Common myeloid progenitor, CD34-positive (primary cell): ENCODE data around the gene AGBL4.

Source experiments
- CTCF ChIA-PET: fragments of 350-600 bp; sonication (Branson Sonifier 250); formaldehyde crosslinking; loops from one replicate; lab custom pipeline; 2021; ENCODE audit warnings: antibody characterized with exemption; lab: Charles Lee
- POLR2A ChIA-PET: fragments of 350-600 bp; sonication (Branson Sonifier 250); formaldehyde crosslinking; loops from one replicate; lab custom pipeline; 2021; ENCODE audit warnings: antibody characterized with exemption; lab: Charles Lee
- DNase-seq, 3 donors: peaks; one replicate each; pipeline versions ENCODE4 v3.0.0 to v3.0.0-alpha.2; 2013
- H3K27ac ChIP-seq, 2 experiments: 1 replicate in 1 of 2; 2 replicates in 1 of 2; pipeline ENCODE4 v1.7.0; 2013; ENCODE audit warnings: inconsistent platforms in 2 of 2, low read length in 2 of 2, mild to moderate bottlenecking in 2 of 2, low read depth in 1 of 2, moderate library complexity in 1 of 2; ENCODE audit not compliant: severe bottlenecking in 2 of 2, insufficient read depth in 1 of 2, poor library complexity in 1 of 2
- H3K27me3 ChIP-seq, 5 experiments: replicated peaks in 2 of 5; 1 replicate in 3 of 5; 2 replicates in 2 of 5; pipeline versions ENCODE4 v1.6.1 to v1.7.0; 2013; ENCODE audit warnings: low read length in 4 of 5, mild to moderate bottlenecking in 2 of 5, moderate library complexity in 2 of 5, inconsistent platforms in 1 of 5; ENCODE audit not compliant: insufficient read depth in 5 of 5, control insufficient read depth in 4 of 5
- H3K36me3 ChIP-seq, 4 experiments: 1 replicate in 2 of 4; 2 replicates in 2 of 4; pipeline versions ENCODE4 v1.6.1 to v1.7.0; 2013; ENCODE audit warnings: low read length in 3 of 4, control low read depth in 1 of 4, mild to moderate bottlenecking in 1 of 4; ENCODE audit not compliant: control insufficient read depth in 4 of 4, insufficient read depth in 4 of 4
- H3K4me1 ChIP-seq, 4 experiments: 1 replicate in 3 of 4; 2 replicates in 1 of 4; pipeline versions ENCODE4 v1.6.1 to v1.7.1; 2013; ENCODE audit warnings: low read length in 3 of 4, mild to moderate bottlenecking in 3 of 4, control low read depth in 1 of 4, inconsistent platforms in 1 of 4, moderate library complexity in 1 of 4; ENCODE audit not compliant: control insufficient read depth in 4 of 4, insufficient read depth in 4 of 4; ENCODE audit errors: control extremely low read depth in 1 of 4
- H3K4me3 ChIP-seq, 7 experiments: 1 replicate in 4 of 7; 2 replicates in 3 of 7; pipeline versions ENCODE4 v1.5.1 to v1.7.0; 2013; ENCODE audit warnings: mild to moderate bottlenecking in 7 of 7, low read length in 6 of 7, moderate library complexity in 6 of 7, inconsistent platforms in 2 of 7, low read depth in 2 of 7, control low read depth in 1 of 7; ENCODE audit not compliant: insufficient read depth in 4 of 7, control insufficient read depth in 1 of 7; ENCODE audit errors: extremely low read depth in 1 of 7
- H3K9me3 ChIP-seq, 5 experiments: 1 replicate in 4 of 5; 2 replicates in 1 of 5; pipeline versions ENCODE4 v1.6.1 to v1.7.1; 2013; ENCODE audit warnings: low read length in 4 of 5, mild to moderate bottlenecking in 2 of 5, inconsistent platforms in 1 of 5, low read depth in 1 of 5, moderate library complexity in 1 of 5; ENCODE audit not compliant: control insufficient read depth in 4 of 5, insufficient read depth in 2 of 5; ENCODE audit errors: control extremely low read depth in 1 of 5
- WGBS: methylation state at CpG from one replicate; pipeline ENCODE4 v1.1.5; 2013; ENCODE audit not compliant: insufficient coverage; 5-methylcytosine and 5-hydroxymethylcytosine counted together

Gene AGBL4

DNA sequence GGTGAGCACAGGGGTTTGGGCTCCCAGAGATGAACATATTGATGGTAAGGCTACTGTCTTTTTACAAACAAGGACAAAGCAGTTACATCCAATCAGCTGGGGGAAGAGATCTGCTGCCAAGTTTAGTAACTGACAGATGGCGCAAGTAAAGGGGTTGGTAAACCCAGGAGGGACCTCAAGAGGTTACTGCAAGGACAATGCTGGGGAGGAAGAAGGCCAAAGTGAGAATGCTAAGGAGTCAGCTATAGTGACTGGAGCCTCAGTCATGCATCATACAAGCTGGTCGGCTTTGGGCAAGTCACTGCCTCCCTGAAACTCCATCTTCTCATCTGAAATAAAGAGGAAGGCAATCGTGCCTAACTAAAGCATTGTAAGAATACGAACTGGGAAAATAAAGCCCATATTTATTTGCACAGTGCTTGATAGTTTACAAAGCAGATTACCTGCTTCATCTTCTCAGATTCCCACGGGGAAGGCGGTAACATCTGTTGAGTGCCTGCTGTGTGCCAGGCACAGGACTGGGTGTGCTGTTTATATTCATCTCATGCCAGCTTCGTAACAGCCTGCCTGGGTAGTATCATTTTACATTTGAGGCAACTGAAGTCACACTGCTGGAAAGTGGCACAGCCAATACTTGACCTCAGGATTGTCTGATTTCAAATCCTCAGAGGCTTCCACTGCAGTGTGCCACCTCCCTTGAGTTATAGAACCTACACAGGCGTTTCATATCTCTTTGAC, 1361.9 kb downstream of the AGBL4 start:
- peaks cover 0 to 7% (median 3%) of the 10 kb centered on the region in 4 experiments for H3K4me1 ChIP-seq
- no peaks in the 10 kb centered on the region for H3K27me3 ChIP-seq
- no peak for DNase-seq
- H3K36me3 ChIP-seq, result no peaks in the 10 kb centered on the region
- 92% methylated on average over 5 of the region's 8 CpGs for WGBS
- H3K9me3 ChIP-seq, result no peaks in the 10 kb centered on the region
- ChIA-PET CTCF (no interaction called here), POLR2A (no interaction called here)
- no peak overlapping the region for H3K27ac ChIP-seq
- H3K4me3 ChIP-seq, result no peak overlapping the region

DNA sequence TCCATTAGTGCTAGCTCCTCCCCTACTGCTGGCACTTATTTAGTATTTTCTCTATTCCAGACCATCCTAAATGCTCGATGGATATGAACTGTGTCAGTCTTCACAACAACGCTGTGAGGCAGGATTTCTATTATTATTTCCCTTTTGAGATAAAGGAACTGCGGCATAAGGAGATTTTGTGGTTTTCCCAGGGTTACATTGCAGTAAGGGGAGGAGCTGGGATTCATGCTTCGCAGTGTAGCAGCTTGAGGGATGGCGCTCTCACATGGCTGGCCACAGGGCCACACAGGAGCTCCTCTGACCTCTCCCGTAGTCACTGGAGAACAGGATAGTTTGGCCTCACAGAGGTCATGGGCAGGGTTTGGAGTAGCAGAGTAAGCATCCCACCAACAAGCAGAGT, 1364.0 kb downstream of the AGBL4 start:
- 59% methylated on average over 5 of the region's 6 CpGs for WGBS
- H3K9me3 ChIP-seq, result no peaks in the 10 kb centered on the region
- H3K36me3 ChIP-seq, result no peaks in the 10 kb centered on the region
- H3K27ac ChIP-seq, result no peak overlapping the region
- H3K4me3 ChIP-seq, result no peak overlapping the region
- CTCF ChIA-PET, result no interaction called here
- H3K27me3 ChIP-seq, result no peaks in the 10 kb centered on the region
- POLR2A ChIA-PET, result no interaction called here
- DNase-seq, result no peak
- H3K4me1 ChIP-seq, result peaks cover 0 to 7% (median 3%) of the 10 kb centered on the region in 4 experiments

DNA sequence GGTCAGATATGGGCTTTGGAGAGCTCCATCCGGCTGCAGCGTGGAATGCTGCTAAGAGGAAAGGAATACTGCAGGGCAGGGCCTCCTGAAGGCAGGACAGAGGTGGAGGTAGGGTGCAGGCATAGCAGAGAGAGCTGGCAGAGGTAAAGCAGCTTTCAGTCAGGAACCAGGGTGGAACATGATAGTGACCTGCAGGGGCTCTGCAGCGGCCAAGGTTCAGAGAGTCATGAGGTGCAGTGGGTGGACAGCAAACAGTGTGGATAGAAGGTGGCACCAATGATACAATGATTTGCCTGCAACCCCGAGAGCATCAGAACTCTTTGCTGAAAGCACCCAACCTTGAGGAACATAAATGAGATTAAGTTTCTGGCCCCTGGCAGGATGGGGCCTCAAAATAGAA, 1366.3 kb downstream of the AGBL4 start:
- ChIA-PET POLR2A (no interaction called here), CTCF (no interaction called here)
- H3K4me1 ChIP-seq, result peaks cover 0 to 7% (median 3%) of the 10 kb centered on the region in 4 experiments
- 94% methylated on average over 4 of the region's 4 CpGs for WGBS
- no peak for DNase-seq
- H3K36me3 ChIP-seq, result no peaks in the 10 kb centered on the region
- no peaks in the 10 kb centered on the region for H3K9me3 ChIP-seq
- no peak overlapping the region for H3K4me3 ChIP-seq
- H3K27me3 ChIP-seq, result peaks cover 0 to 5% (median 0%) of the 10 kb centered on the region in 5 experiments
- no peak overlapping the region for H3K27ac ChIP-seq

DNA sequence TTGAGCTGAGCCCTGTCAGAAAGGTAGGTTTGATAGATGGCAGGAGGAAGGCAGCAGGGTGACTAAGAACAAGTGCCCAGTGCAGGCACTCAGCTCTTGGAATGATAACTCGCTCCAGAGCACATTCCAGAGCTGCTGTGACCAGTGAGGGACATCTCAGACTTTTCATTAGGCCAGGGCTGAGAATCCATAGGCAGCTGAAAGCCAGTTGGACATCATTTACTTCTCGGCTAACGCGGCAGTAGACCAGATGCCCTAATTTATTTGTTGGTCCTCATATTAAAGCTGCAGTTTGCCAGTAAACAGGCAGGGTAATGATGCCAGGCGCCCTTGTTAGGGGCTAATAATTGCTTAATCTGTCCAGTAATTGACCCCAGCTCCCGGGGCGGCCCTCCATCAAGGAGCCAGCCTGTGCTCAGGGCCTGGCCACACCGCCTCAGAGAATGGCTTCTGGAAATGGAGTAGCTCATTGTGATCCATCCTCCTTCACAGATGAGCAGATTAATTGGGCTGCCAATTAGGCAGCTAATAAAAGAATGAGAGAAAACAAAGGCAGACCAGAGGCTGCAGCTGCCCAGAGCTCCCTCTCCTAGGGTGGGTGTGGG, 1369.0 kb downstream of the AGBL4 start:
- ChIA-PET POLR2A (no interaction called here), CTCF (interaction anchor here (0.6 to 1.7 kb wide), 2 partner anchors 23 to 954 kb away, joined by 3 to 5 read pairs; no protein-coding TSS in a partner anchor)
- no peak for DNase-seq
- Histone ChIP-seq H3K27me3 (peaks cover 0 to 7% (median 0%) of the 10 kb centered on the region in 5 experiments), H3K36me3 (no peaks in the 10 kb centered on the region), H3K27ac (no peak overlapping the region), H3K4me3 (no peak overlapping the region), H3K9me3 (no peaks in the 10 kb centered on the region), H3K4me1 (peaks cover 0 to 7% (median 3%) of the 10 kb centered on the region in 4 experiments)
- 94% methylated on average over 8 of the region's 8 CpGs for WGBS

DNA sequence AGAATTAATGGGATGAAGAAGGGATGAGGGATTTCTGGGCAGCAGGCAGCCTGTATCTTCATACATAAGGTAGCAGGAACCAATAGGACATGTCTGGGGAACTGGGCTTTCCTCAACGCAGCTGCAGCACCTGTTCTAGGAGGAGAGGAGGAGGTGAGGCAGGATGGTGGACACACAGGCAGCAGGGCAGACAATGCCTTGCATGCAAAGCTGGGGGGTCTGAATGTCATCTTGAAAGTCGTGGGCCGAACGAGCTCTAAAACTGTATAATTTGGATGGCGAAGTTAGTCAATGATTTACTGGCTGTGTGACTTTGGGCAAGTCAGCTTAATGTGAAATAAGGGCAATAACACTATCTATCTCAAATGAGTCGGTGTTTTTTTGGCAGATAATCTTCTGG, 1371.4 kb downstream of the AGBL4 start:
- no peak for DNase-seq
- 94% methylated on average over 2 of the region's 6 CpGs for WGBS
- ChIA-PET CTCF (no interaction called here), POLR2A (no interaction called here)
- no peak overlapping the region for H3K4me3 ChIP-seq
- no peak overlapping the region for H3K27ac ChIP-seq
- no peaks in the 10 kb centered on the region for H3K36me3 ChIP-seq
- H3K27me3 ChIP-seq, result peaks cover 0 to 7% (median 0%) of the 10 kb centered on the region in 5 experiments
- H3K9me3 ChIP-seq, result no peaks in the 10 kb centered on the region
- peaks cover 0 to 2% (median 0%) of the 10 kb centered on the region in 4 experiments for H3K4me1 ChIP-seq

DNA sequence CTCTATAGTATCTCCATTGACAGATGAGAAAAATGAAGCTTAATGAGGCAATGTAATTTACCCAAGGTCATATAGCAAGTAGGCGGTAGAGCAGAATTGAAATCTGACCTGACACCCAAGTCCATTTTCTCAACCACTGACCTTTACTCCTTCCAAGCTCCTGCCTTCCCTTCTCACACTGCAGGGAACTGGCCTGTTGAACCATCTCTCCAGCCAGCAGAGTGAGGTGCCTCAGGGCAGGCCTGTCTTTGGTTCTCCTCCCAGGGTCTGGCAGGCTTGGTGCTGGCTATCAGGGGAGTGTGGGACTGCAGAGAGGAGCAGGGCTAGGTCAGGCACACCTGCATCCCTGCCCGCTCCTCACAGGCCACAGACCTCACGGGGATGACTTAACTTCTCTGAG, 1373.9 kb downstream of the AGBL4 start:
- ChIA-PET CTCF (no interaction called here), POLR2A (no interaction called here)
- H3K27ac ChIP-seq, result no peak overlapping the region
- no peak for DNase-seq
- peaks cover 0 to 7% (median 0%) of the 10 kb centered on the region in 5 experiments for H3K27me3 ChIP-seq
- 94% methylated on average over 3 of the region's 3 CpGs for WGBS
- H3K9me3 ChIP-seq, result no peaks in the 10 kb centered on the region
- no peaks in the 10 kb centered on the region for H3K4me1 ChIP-seq
- H3K36me3 ChIP-seq, result no peaks in the 10 kb centered on the region
- no peak overlapping the region for H3K4me3 ChIP-seq

DNA sequence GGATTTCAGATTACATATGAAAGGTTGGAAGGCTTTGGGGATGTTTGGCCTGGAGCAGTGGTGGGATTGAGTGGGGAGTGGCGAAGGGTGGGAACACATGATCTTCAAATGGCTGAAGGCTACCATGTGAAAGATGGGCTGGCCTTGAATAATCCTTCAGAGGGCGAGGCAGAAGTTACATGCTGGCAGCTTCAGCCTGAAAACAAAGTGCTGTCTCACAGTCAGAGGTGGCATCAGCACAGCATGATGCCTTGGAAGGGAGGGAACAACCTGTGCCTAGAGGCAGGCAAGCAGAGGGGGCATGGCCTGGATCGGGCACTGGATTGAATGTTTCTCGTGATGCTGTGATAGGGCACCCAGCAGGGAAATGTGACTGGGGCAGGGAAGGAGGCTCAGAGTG, 1377.9 kb downstream of the AGBL4 start:
- POLR2A ChIA-PET, result no interaction called here
- CTCF ChIA-PET, result no interaction called here
- peaks cover 0 to 3% (median 0%) of the 10 kb centered on the region in 5 experiments for H3K27me3 ChIP-seq
- WGBS, result 89% methylated on average over 4 of the region's 4 CpGs
- no peak overlapping the region for H3K27ac ChIP-seq
- no peak overlapping the region for H3K4me3 ChIP-seq
- no peaks in the 10 kb centered on the region for H3K9me3 ChIP-seq
- no peak for DNase-seq
- no peaks in the 10 kb centered on the region for H3K36me3 ChIP-seq
- no peaks in the 10 kb centered on the region for H3K4me1 ChIP-seq
